MM.1S (cell line): Measurements from ENCODE around the gene FOXL3.

ENCODE experiments used
- CTCF ChIP-seq: fragments of 300-600 bp; sonication (generic); IDR thresholded peaks from 2 replicates; pipeline ENCODE4 v1.5.1; 2016; ENCODE audit warnings: antibody characterized with exemption, low read length, mixed read lengths
- EZH2 ChIP-seq: fragments of 300-600 bp; sonication (generic); optimal IDR thresholded peaks from 2 replicates; pipeline ENCODE3; 2017; ENCODE audit warnings: low read depth, mild to moderate bottlenecking, antibody characterized with exemption, low read length, mixed read lengths
- EZH2phosphoT487 ChIP-seq: fragments of 300-600 bp; sonication (generic); IDR thresholded peaks from 2 replicates; pipeline ENCODE4 v1.6.1; 2018; ENCODE audit warnings: antibody characterized with exemption, low read length

GRCh38 chr7:299628-300027, 9.7 kb downstream of the FOXL3 start:
- TF ChIP-seq EZH2 (no peak), CTCF (no peak), EZH2phosphoT487 (no peak)
